NCI-H510A (cell line): ENCODE measurements around the gene PCBP3.
"Not testable (repeated sequence)": the region's sequence is repeated elsewhere in the genome, so short reads cannot be mapped to it uniquely, and the experiment has no call there.

Experiments used
- DNase-seq: peaks from one replicate; lab custom pipeline; 2025; lab: John Stamatoyannopoulos, UW

The PCBP3 gene

DNA sequence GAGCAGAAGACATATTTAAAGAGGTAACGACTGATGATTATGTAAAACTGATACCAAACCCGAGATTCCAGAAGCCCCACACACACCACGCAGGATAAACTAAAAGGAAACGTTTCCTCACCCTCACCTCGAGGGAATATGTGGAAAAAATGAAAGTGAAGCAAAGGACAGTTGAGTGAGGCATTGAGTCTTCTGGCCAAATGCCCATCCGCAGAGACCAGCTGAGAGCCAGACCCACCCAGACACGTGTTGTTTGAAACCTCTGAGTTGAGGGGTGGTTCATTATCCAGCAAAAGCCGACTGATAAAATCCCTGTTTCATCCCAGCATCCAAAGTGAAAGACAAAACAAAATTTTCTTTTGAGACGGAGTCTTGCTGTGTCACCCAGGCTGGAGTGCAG, 29.6 kb upstream of the PCBP3 start:
- no peak for DNase-seq

DNA sequence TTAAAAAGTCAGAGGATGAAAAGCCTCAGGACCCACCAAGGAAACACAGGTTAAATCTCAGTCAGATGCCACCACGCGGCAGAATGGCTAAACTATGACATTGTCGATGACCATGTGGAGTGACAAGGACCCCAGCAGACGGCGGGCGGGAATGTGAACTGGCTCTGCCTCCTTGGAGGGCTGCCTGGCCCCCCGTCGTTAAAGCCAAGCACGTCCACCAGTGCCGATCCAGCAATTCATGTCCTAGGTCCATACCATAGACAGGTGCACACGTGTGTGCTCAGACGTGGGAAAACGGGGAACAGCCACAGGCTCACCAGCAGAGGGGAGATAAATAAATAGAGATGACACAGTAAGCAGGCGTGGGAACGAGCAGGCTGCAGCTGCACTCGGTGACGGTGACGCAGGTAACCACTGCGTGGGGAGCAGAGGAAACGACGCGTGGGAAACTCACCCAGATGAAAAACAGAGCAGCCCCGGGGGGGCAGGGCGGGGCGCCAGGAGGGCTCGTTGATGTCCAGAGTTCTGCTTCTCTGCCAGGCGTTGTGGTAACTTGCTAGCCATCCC, 28.3 kb upstream of the PCBP3 start:
- no peak for DNase-seq

DNA sequence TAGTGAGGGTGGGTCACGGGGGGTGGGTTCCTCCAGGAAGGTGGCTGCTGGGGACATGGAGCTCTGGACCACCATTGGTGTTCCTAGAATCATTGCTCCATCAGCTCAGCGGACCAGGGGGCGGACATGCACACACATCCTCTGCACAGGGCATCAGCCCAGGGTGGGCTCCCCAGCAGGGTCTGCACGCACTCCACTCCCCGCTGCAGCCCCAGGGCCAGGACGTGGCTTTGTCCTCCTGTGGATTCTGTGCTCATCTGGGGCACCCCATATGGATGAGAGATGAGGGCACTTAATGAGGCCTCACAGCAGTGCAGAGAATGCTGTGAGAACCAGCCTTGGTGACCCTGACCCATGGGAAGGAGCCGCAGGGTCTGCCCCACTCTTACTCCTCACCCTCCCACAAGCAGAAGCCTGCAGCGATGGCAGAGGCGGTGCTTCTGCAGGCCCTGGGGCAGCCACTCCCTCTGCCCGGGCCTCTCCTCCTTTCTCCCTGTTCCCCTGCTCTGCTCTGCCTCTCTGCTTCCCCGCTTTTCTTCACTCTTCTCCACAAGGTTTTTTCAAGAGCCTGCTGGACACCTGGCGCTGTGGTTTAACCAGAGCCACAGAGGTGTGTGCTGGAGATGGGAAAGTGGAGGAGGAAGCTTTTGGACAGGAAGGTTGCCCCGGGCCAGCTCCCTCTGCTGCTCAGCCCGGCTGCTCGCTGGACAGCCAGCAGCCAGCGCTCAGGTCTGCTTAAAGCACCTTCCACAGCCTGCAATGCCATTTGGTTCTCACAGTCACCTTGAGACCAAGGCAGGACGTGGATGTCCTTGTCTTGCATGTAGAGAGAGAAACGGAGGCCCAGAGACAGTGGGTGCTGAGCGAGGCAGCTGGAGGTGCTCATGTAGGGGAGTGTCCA, 26.3 kb upstream of the PCBP3 start:
- no peak for DNase-seq

DNA sequence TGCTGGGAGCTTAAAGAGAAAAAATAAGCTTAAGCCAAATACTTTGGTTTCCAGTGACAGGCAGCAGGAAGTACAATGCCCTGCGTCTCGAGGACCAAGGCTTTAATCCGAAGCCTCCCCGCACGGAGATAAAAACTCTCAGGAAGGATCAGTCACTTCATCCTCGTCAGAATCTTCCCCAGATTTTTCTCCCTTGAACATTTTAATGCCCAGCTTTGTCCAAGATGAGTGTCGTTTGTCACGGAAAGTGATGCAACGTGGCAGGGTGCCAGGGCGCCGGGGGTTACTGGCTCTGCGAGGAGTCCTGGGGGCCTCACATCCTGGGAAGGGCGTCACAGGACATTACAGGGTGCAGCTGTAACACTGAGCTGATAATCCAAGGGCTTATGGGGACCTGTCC, 25.2 kb upstream of the PCBP3 start:
- no peak for DNase-seq

DNA sequence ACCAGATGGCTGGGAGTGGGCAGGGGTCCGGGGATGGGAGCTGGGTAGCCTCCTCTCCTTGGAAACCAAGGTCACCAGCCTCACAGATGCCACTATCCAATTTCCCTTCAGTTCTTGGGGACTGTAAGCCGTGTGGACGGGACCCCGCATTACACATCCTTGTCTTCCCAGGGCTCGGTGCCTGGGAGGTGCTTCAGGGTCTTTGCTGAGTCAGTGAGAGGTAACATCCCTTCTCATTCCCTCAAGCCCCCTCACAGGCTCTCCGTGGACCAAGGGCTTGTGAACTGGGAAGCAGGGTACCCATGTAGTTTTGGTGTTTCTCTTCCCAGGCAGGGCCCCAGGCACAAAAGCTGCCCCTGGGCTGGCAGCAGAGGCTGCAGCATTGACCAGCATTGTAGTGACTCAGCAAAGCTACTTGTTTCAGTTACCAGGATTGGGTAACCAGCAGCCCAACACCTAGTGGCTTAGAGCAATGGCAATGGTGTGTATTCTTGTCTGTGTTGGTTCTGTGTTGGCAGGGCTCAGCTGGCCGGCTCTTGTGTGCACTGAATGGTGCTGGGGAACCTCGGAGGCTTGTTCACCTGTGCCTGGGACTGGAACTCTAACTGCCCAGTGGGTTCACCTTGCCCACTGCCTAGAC, 24.6 kb upstream of the PCBP3 start:
- DNase-seq, result no peak

DNA sequence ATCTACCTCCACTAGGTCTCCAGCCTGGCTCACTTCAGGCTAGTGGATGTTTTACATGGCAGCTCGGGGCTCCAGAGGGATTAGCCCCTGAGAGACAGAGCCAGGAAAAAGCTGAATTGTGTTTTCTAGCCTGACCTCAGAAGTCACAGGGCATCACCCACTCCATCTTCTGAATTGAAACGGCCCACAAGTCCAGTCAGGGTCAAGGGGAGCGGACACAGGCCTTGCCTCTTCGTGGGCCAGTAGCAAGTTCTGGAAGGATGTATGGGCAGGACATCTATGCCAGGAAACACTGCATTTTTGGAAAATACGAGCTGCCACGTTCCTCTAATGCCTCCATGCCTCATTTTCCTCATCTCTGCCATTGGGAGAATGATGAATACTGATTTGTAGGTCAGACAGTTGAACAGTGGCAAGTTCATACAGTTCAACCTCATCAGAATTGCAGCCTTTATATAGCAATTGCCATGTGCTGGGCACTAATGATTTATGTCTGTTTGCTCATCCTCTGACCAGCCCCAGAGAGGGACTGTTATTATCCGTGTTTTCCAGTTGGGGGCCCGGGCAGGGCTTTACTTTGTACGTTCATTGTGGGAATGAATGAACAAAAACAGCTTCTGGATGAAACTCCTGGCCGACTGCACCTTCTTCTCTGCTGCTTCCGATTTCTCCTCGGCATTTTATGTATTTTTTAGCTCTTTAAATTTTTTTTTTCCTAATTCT, 23.2 kb upstream of the PCBP3 start:
- no peak for DNase-seq

DNA sequence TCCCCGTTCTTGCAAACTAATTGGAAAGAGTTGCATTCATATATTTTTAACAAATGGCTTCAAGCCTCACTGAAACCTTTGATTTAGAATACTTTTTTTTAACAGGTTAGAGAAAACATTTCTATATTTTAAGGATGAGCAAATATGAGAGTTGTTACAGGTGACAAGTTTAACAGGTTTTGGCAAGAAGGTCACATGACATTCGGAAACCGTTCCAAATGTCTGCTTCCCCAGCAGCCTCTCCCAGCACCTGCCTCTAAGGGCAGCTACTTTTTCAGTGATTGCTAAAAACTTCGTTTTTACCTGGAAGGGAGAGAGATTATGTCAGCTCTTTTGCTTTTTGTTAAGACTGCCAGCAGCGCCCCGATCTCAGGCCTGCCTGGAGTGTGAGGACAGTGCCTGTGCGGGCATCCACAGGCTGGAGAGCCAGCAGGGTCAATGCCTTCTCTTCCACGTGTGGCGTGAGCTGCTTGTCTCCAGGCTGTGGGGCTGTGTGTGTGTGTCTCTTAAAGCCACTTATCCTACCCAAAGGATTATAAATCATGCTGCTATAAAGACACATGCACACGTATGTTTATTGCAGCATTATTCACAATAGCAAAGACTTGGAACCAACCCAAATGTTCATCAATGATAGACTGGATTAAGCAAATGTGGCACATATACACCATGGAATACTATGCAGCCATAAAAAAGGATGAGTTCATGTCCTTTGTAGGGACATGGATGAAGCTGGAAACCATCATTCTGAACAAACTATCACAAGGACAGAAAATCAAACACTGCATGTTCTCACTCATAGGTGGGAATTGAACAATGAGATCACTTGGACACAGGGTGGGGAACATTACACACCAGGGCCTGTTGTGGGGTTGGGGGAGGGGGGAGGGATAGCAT, 21.8 kb upstream of the PCBP3 start:
- DNase-seq, result not testable (repeated sequence)

DNA sequence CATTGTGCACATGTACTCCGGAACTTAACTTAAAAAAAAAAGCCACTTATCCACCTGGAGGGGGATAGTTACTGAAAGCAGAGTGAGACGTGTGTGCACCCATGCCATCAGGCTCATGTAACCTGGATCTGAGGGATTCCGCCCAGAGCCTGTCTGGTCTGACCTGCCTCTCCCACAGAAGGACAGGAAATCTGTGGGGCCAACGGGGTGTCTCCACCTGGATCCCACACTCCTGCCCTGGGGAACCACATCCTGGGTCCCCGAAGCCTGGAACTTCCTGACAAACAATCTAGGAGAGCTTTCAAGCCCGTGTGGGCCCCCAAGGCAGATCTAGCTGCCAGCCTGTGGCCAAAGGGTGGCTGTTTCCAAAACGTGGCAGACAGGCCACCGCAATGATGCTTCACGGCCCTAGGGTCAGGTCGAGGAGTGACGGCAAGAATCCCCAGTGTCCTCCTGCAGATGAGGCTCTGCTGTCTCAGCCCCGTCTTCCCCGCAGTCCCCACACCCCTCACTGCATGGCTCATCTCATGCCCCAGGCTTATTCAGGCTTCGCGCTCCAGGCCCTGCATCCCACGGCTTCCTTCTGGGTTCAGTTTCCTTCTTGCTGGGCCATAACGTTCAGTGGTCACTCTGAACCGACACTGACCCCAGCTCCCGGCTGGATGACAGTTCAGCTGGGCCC, 21.0 kb upstream of the PCBP3 start:
- no peak for DNase-seq

DNA sequence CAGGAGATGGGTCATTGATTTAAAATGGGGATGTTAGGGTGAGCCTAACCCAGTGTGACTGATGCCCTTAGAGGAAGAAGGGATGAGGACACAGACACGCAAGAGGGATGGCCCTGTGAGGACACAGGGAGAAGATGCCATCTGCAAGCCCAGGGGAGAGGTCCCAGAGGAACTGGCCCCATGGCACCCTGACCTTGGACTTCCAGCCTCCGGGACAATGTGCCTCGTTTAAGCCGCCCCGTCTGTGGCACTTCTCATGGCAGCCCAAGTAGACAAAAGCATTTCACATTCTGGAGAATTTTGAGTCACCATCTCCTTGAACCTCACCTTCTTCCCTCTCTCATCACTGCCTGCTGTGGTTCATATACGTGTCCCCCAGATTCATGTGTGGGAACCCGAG, 20.1 kb upstream of the PCBP3 start:
- no peak for DNase-seq

DNA sequence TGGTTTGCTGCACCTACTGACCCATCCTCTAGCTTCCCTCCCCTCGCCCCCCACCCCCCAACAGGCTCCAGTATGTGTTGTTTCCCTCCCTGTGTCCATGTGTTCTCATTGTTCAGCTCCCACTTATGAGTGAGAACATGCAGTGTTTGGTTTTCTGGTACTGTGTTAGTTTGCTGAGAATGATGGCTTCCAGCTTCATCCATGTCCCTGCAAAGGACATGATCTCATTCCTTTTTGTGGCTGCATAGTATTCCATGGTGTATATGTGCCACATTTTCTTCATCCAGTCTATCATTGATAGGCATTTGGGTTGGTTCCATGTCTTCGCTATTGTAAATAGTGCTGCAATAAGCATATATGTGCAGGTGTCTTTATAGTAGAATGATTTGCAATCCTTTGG, 17.4 kb upstream of the PCBP3 start:
- DNase-seq, result not testable (repeated sequence)

DNA sequence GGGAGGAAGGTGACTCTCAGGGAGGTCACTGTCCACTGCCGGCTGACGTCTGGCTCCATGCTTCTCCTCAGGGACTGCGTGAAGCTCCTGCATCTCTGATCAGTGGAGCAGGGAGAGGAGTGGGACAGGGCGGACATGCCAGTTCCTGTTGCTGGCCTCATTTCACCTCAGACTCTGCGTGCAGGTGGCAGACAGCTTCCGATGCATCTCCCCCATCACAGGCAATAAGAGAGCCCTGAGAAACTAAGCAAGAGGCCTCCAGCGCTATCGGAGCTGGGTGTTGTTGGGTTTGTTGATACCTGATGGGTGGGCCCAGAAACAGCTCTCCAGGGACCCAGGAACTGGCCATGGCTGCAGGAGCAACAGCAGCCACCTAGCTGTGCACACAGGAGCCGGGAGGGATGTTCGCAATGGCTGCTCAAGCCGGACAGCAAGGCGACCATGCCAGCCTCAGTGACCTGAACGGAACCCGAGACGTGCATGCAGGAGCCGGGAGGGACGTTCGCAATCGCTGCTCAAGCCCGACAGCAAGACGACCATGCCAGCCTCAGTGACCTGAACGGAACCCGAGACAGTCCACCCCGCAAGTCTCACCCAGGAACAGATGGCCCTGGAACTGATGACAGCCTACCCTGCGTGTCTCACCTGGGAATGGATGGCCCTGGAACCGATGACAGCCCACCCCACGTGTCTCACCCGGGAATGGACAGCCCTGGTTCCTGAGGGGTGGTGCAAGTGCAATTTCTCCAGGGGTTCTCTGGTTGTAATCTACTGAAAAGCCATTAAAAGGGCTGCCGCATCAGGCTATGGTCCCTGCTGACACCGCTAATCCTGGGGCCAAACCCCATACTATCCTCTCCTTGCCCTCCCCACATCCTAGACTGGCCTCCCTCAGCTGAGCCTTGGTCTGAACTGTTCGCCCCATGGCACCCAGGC, 14.2 kb upstream of the PCBP3 start:
- no peak for DNase-seq

DNA sequence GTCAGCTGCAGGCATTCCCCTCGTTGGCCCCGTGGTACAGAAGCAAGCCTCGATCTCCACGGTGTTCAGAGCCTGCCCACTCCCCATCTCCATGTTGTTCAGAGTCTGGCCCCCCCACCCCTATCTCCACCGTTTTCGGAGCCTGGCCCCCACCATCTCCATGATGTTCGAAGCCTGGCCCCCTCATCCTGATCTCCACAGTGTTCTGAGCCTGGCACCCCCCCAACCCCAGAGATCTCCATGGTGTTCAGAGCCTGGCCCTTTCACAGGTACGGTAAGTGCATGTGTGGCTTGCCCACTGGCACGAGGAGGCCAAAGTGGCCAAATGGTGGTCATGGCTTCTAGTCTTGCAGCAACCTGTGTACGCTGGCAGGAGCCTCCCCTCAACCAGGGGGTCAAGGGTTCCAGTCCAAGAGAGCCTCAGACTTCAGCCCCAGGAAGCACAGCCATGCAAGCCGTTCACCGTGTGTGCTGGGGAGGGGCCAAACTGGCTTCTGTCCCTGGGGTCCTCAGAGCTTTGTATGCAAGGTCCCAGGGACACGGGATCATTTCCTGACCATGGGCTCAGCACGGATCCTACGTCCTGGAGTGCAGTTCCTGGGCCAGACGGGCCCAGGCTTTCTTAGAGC, 13.3 kb upstream of the PCBP3 start:
- DNase-seq, result no peak

DNA sequence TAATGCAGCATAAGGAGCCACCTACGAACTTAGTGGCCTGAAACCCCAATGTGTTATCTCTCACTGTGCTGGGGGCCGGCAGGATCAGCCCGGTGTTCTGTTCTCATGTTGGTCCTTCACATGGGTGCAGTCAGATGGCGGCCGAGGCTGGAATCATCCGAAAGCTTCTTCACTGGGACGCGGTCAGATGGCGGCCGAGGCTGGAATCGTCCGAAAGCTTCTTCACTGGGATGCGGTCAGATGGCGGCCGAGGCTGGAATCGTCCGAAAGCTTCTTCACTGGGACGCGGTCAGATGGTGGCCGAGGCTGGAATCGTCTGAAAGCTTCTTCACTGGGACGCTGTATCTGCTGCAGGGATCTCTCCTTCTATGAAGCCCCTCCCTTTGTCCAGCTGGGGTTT, 12.6 kb upstream of the PCBP3 start:
- DNase-seq, result no peak

DNA sequence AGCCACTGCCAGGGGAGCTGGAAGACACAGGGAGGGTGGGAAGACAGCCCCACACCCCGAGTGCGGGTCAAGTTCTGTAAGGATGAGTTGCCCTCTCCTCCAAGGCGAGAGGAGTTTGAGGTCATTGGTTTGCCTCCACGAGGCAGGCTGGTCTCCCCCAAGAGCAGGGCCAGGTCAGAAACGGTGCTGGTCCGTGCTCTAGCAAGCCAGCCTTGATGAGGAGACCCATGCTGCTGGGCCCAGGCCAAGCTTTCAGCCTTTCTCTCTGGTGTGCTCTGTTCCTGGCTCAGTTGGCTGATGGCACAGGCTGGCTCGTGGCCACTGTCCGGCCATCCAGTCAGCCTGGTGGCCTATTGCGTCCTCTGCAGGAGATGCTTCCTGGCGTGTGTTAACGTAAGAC, 12.0 kb upstream of the PCBP3 start:
- DNase-seq, result no peak

DNA sequence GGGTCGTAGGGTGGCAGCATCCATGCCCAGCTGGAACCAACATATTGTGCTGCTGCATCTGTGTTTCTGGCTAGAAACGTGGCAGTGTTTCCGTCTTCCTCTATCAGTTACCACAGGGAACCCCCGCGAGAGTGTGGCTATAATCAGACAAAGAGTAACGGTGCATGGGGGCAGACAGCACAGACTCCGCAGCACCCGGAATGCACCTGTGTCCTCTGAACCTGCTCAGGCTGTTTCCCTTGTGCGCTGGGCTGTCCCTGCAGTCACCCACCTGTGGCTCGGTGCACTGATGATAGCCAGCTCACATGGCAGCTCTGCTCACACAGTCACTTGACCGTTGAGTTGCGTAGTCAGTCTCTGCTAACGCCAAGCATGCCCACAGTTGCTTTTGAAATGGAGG, 11.4 kb upstream of the PCBP3 start:
- DNase-seq, result no peak

DNA sequence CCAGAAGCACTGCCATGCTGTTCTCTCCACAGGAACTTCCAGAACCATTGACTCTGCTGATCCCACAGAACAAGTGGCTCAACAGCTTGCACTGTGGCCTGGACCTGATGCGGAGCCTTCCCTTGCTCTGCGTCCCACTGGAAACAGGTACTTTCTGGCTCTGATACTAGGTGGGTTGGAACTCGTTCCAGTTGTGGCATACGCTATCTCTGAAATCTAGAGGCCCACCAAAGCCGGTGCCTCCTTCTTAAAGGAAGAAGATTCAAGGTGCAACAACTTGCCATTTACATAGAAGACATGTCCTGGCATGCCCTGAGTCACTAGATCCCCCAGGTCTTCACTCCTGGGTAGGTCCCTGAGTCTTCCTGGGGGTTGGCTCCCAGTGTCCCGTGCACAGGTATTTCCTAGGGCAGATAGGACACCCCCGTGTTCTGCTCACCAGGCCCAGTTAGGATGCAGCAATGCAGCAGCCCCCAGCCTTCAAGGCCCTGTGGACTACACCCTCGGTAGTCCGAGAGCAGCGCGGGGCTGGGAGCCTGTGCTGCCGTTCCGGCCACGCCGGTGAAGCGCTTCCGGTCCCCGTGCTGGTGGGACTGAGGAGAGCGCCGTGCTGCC, 10.8 kb upstream of the PCBP3 start:
- DNase-seq, result no peak

DNA sequence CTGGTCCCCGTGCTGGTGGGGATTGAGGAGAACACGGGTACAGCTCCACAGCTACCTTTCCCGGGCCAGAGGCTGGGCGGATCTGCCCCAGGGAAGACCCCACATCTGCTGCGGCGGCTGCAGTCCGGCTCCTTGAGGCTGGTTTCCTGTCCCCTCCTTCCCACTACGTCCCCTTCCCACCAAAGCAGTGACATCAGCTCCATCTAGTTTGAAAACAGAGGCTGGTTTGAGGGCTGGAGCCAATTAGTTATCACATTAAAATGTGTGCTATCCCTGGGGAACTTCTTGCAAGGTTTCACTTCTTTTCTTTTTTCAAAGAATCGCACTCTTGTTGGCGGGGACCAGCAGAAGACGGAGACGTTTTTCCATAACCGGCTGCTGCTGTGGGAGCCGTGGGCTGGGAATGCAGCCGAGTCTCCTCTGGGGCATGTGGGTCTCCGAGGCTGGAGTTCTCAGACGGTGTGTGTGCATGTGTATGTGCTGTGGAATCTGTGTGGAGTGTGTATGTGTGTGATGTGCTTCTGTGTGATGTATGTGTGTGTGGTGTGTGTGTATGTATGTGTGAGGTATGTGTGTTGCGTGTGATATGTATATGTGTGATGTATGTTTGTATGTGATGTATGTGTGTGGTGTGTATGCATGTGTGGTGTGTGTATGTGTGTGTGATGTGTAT, 8.9 kb upstream of the PCBP3 start:
- no peak for DNase-seq
